Measurements from ENCODE around the gene TRH.
"Not testable (repeated sequence)": the region's sequence is repeated elsewhere in the genome, so short reads cannot be mapped to it uniquely, and the experiment has no call there.

TRH gene

GRCh38 chr3:130013246-130013645 is 38.7 kb downstream of the TRH start:
- DNase-seq = not testable (repeated sequence)

- DNase-seq = no peak
These were observed 40.0 kb downstream of the TRH start for GRCh38 chr3:130014526-130014925.

- DNase-seq = not testable (repeated sequence)
These were observed 43.1 kb downstream of the TRH start for GRCh38 chr3:130017661-130018060.

GRCh38 chr3:130026146-130026829 is 51.8 kb downstream of the TRH start:
- DNase-seq = not testable (repeated sequence)

- DNase-seq = not testable (repeated sequence)
These were observed 52.9 kb downstream of the TRH start for GRCh38 chr3:130027437-130027836.

Data from NCI-H2227 treated with DMSO at 0.1 percent for 48 hours (cell line).